Muscle of leg (tissue), 9 donors: Measurements from ENCODE around the gene CLDN4. TPM values are rescaled to one million over a fixed set of nuclear protein-coding genes. Genes with fewer than 3 reads are reported as not detected.

ENCODE experiments used
- polyA plus RNA-seq, 8 donors: library from polyadenylated mRNA; unstranded; fragments of 120-200 nt; gene quantifications; one replicate each; pipeline versions ENCODE4 v1.2.1 to v1.2.3, GENCODE V29; 2013; ENCODE audit warnings: inconsistent platforms in 1 of 8, low replicate concordance in 1 of 8; ENCODE audit not compliant: insufficient read length in 8 of 8, insufficient read depth in 1 of 8
- total RNA-seq: library from RNA; stranded (reverse); fragments of 120-200 nt; gene quantifications from one replicate; pipeline ENCODE4 v1.2.4, GENCODE V29; 2013

The CLDN4 gene
- total and polyA plus RNA-seq, 9 donors = 0.27 to 10.9 (median 0.61) TPM

Other genes starting within 250 kb of the CLDN4 start
- 0.13 TPM for gene MLXIPL, start 206.5 kb upstream of the CLDN4 start, total RNA-seq
- 1 to 10 TPM in 2 of 8 donors, under 1 TPM in 6; 0.12 to 3.1 (median 0.29) TPM for gene MLXIPL, start 206.5 kb upstream of the CLDN4 start, polyA plus RNA-seq
- 4.5 TPM for gene VPS37D, start 163.2 kb upstream of the CLDN4 start, total RNA-seq
- 1 to 10 TPM; 1.9 to 5.0 (median 3.2) TPM for gene VPS37D, start 163.2 kb upstream of the CLDN4 start, polyA plus RNA-seq
- gene DNAJC30, start 147.5 kb upstream of the CLDN4 start, total RNA-seq = 3.1 TPM
- gene DNAJC30, start 147.5 kb upstream of the CLDN4 start, polyA plus RNA-seq = 1 to 10 TPM; 5.9 to 8.0 (median 6.5) TPM
- 34.3 TPM for gene BUD23, start 147.4 kb upstream of the CLDN4 start, total RNA-seq
- 10 to 100 TPM; 71.0 to 87.1 (median 79.3) TPM for gene BUD23, start 147.4 kb upstream of the CLDN4 start, polyA plus RNA-seq
- gene STX1A, start 111.3 kb upstream of the CLDN4 start, total RNA-seq = 10.4 TPM
- gene STX1A, start 111.3 kb upstream of the CLDN4 start, polyA plus RNA-seq = 10 to 100 TPM in 6 of 8 donors, 1 to 10 TPM in 2; 6.5 to 17.9 (median 11.5) TPM
- 12.9 TPM for gene ABHD11, start 92.2 kb upstream of the CLDN4 start, total RNA-seq
- 10 to 100 TPM in 7 of 8 donors, 1 to 10 TPM in 1; 9.6 to 17.1 (median 12.6) TPM for gene ABHD11, start 92.2 kb upstream of the CLDN4 start, polyA plus RNA-seq
- gene CLDN3, start 60.7 kb upstream of the CLDN4 start, total RNA-seq = 0.13 TPM
- gene CLDN3, start 60.7 kb upstream of the CLDN4 start, polyA plus RNA-seq = 1 to 10 TPM in 2 of 8 donors, under 1 TPM in 5, not detected in 1; 0.11 to 7.9 (median 0.21) TPM
- gene METTL27, start 11.5 kb downstream of the CLDN4 start, total RNA-seq = 1.7 TPM
- gene METTL27, start 11.5 kb downstream of the CLDN4 start, polyA plus RNA-seq = 1 to 10 TPM in 6 of 8 donors, under 1 TPM in 2; 0.56 to 3.2 (median 1.9) TPM
- not detected for gene TMEM270, start 30.2 kb downstream of the CLDN4 start, total RNA-seq
- gene TMEM270, start 30.2 kb downstream of the CLDN4 start, polyA plus RNA-seq = not detected
- 142 TPM for gene ELN, start 197.2 kb downstream of the CLDN4 start, total RNA-seq
- 100 to 1,000 TPM in 6 of 8 donors, 10 to 100 TPM in 2; 60.4 to 217 (median 161) TPM for gene ELN, start 197.2 kb downstream of the CLDN4 start, polyA plus RNA-seq